HCT116 (cell line): ENCODE measurements around the gene TRIM10.

Experiments used
- CEBPB ChIP-seq: IDR thresholded peaks from 2 replicates; pipeline ENCODE4 v1.6.1; 2012; ENCODE audit warnings: low read depth
- ELF1 ChIP-seq: IDR thresholded peaks from 2 replicates; pipeline ENCODE4 v1.6.1; 2012; ENCODE audit warnings: low read depth, borderline replicate concordance
- EZH2 ChIP-seq: fragments of 200-600 bp; sonication (generic); IDR thresholded peaks from 2 replicates; pipeline ENCODE4 v1.6.1; 2017; ENCODE audit warnings: antibody characterized with exemption, mixed run types
- JUND ChIP-seq: IDR thresholded peaks from 2 replicates; pipeline ENCODE4 v1.6.1; 2012
- POLR2A ChIP-seq: IDR thresholded peaks from 2 replicates; pipeline ENCODE4 v1.7.0; 2011; ENCODE audit warnings: borderline replicate concordance; ENCODE audit not compliant: insufficient read depth, insufficient read length; ENCODE audit errors: extremely low read depth
- POLR2AphosphoS5 ChIP-seq: IDR thresholded peaks from 2 replicates; pipeline ENCODE4 v1.6.1; 2011; ENCODE audit warnings: mild to moderate bottlenecking, low read depth, low read length, moderate library complexity
- RAD21 ChIP-seq: IDR thresholded peaks from 2 replicates; pipeline ENCODE4 v1.6.1; 2012; ENCODE audit warnings: low read depth, mild to moderate bottlenecking
- SP1 ChIP-seq: IDR thresholded peaks from 2 replicates; pipeline ENCODE4 v1.6.1; 2012; ENCODE audit warnings: low read depth
- SRF ChIP-seq: IDR thresholded peaks from 2 replicates; pipeline ENCODE4 v1.6.1; 2012; ENCODE audit warnings: low read depth
- TF ChIP-seq, protein P1 (sequence below), 3 experiments: fragments of 200-600 bp in 1 of 3; sonication (generic) in 1 of 3; IDR thresholded peaks in 2 of 3; conservative IDR thresholded peaks in 1 of 3; 2 replicates each; pipeline ENCODE4 v1.5.1; 2012 to 2017; ENCODE audit warnings: low read depth in 2 of 3, low read length in 2 of 3, antibody characterized with exemption in 1 of 3, borderline replicate concordance in 1 of 3, control low read depth in 1 of 3, mild to moderate bottlenecking in 1 of 3, mixed read lengths in 1 of 3, mixed run types in 1 of 3, moderate library complexity in 1 of 3; ENCODE audit not compliant: insufficient read depth in 1 of 3
- TF ChIP-seq, protein P2 (sequence below): IDR thresholded peaks from 2 replicates; pipeline ENCODE4 v1.6.1; 2012

DNA sequence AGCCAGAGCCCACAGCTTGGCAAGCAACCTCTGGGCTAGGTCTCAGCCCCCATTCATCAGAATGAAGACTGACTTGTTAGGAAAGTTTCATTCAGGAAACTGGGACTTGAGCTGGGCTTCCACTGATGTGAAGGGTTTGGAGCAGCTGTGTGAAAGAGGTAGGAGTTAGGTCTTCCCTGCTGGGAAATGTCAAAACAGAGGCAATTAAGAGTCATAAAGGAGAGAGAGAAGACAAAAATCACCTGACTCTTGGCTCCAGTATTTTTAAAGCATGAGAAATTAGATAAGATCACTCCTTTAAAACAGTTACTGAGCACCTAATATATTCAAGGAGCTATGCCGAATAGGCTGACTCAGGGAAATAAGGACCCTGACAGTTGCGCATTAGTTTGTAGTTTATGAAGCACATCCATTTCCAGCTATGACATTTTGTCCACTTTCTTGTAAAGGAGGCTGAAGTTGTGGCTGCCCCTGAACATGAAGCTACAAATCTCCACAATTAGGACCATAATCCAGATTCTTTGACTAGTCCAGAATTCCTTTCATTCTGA lies 29.0 kb downstream of the TRIM10 start:
- TF ChIP-seq POLR2A (no peak), ELF1 (no peak), RAD21 (no peak), EZH2 (no peak), CEBPB (no peak), SRF (no peak), SP1 (no peak), JUND (no peak), POLR2AphosphoS5 (no peak)
- TF ChIP-seq, protein P1, sequence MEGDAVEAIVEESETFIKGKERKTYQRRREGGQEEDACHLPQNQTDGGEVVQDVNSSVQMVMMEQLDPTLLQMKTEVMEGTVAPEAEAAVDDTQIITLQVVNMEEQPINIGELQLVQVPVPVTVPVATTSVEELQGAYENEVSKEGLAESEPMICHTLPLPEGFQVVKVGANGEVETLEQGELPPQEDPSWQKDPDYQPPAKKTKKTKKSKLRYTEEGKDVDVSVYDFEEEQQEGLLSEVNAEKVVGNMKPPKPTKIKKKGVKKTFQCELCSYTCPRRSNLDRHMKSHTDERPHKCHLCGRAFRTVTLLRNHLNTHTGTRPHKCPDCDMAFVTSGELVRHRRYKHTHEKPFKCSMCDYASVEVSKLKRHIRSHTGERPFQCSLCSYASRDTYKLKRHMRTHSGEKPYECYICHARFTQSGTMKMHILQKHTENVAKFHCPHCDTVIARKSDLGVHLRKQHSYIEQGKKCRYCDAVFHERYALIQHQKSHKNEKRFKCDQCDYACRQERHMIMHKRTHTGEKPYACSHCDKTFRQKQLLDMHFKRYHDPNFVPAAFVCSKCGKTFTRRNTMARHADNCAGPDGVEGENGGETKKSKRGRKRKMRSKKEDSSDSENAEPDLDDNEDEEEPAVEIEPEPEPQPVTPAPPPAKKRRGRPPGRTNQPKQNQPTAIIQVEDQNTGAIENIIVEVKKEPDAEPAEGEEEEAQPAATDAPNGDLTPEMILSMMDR (IDR thresholded peaks at IDR 0.05 in 2 of 3, conservative IDR thresholded peaks at IDR 0.05 in 1 of 3; ENCODE audit: borderline replicate concordance in 1 of 3, insufficient read depth in 1 of 3, low read depth in 2 of 3, low read length in 2 of 3): no peak
- TF ChIP-seq, protein P2, sequence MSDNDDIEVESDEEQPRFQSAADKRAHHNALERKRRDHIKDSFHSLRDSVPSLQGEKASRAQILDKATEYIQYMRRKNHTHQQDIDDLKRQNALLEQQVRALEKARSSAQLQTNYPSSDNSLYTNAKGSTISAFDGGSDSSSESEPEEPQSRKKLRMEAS: no peak
